A204.1 (cell line): Measurements from ENCODE around the gene MMP14.
"Not testable (repeated sequence)": the region's sequence is repeated elsewhere in the genome, so short reads cannot be mapped to it uniquely, and the experiment has no call there.

Experiments
- FAIRE-seq: peaks from 2 replicates; lab custom pipeline; 2012; peaks lifted over from hg19 to GRCh38; lab: Jason Lieb, UNC

The MMP14 gene

GRCh38 chr14:22836301-22837113, at the start of gene MMP14:
TSS of gene MMP14 (plus strand) at chr14:22836585. CDS start at chr14:22836818, 233 bp downstream.
- FAIRE-seq: no peak

- FAIRE-seq: no peak
Measured at GRCh38 chr14:22786685-22787084, 49.7 kb upstream of the MMP14 start.

- no peak for FAIRE-seq
Measured at GRCh38 chr14:22791301-22791700, 45.1 kb upstream of the MMP14 start.

- no peak for FAIRE-seq
Measured at GRCh38 chr14:22792158-22792557, 44.2 kb upstream of the MMP14 start.

- FAIRE-seq: not testable (repeated sequence)
Measured at GRCh38 chr14:22793550-22793949, 42.8 kb upstream of the MMP14 start.

GRCh38 chr14:22793976-22794375, 42.4 kb upstream of the MMP14 start:
- no peak for FAIRE-seq

- FAIRE-seq: no peak
Measured at GRCh38 chr14:22794551-22794951, 41.8 kb upstream of the MMP14 start.

- FAIRE-seq: no peak
Measured at GRCh38 chr14:22796087-22796707, 40.2 kb upstream of the MMP14 start.

- FAIRE-seq: no peak
Measured at GRCh38 chr14:22797017-22797917, 39.1 kb upstream of the MMP14 start.

- FAIRE-seq: no peak
Measured at GRCh38 chr14:22798528-22798927, 37.9 kb upstream of the MMP14 start.

GRCh38 chr14:22800346-22800745, 36.0 kb upstream of the MMP14 start:
- no peak for FAIRE-seq

- no peak for FAIRE-seq
Measured at GRCh38 chr14:22801716-22802115, 34.7 kb upstream of the MMP14 start.

- no peak for FAIRE-seq
Measured at GRCh38 chr14:22802860-22803686, 33.3 kb upstream of the MMP14 start.

GRCh38 chr14:22803687-22803974, 32.8 kb upstream of the MMP14 start:
- FAIRE-seq: no peak

- FAIRE-seq: not testable (repeated sequence)
Measured at GRCh38 chr14:22805235-22805634, 31.1 kb upstream of the MMP14 start.

- no peak for FAIRE-seq
Measured at GRCh38 chr14:22807432-22808087, 28.8 kb upstream of the MMP14 start.

- FAIRE-seq: no peak
Measured at GRCh38 chr14:22808388-22809209, 27.8 kb upstream of the MMP14 start.

GRCh38 chr14:22811722-22812121, 24.7 kb upstream of the MMP14 start:
- FAIRE-seq: no peak

GRCh38 chr14:22812744-22813143, 23.6 kb upstream of the MMP14 start:
- FAIRE-seq: no peak

- no peak for FAIRE-seq
Measured at GRCh38 chr14:22813145-22813544, 23.2 kb upstream of the MMP14 start.

- FAIRE-seq: no peak
Measured at GRCh38 chr14:22814373-22814772, 22.0 kb upstream of the MMP14 start.
